Measurements from ENCODE around the gene ARHGEF4. TPM values are rescaled to one million over a fixed set of nuclear protein-coding genes. Genes with fewer than 3 reads are reported as not detected.

ARHGEF4 gene
- total and polyA plus RNA-seq, 2 donors (not counting 3 experiments of a cell fraction or from before 2014, with no cell fraction given), result not detected

DNA sequence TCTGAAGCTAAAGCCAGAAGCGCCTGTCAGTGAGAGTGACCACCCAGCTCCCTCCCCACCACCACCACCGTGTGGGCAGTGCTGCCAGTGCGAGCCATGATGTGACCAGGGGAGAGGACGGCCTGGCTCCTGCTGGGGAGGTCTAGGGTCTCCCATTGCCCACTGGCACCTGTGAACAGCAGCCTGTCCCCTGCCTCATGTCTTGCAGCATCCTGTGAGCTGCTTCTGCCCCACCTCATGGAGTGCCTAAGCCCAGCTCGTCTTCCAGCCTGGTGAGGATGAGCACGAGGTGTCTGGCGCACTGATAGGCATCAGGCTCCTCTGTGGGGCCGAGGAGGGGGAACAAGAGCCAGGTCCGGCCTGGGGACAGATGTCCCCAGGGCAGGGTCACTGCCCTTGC lies 195.2 kb downstream of the ARHGEF4 start:
- H3K4me3 ChIP-seq (replicated peaks in 1 of 3; ENCODE audit: insufficient read depth in 1 of 3, low read depth in 1 of 3, low read length in 3 of 3), result no peak overlapping the region
- no peak overlapping the region for H3K4me2 ChIP-seq (ENCODE audit: insufficient read depth, low read length)
- TF ChIP-seq MAX (IDR thresholded peaks at IDR 0.05; ENCODE audit: insufficient read depth, insufficient read length) (no peak), POLR2AphosphoS5 (IDR thresholded peaks at IDR 0.05; ENCODE audit: insufficient read depth, low read depth, low read length) (no peak), MYC (IDR thresholded peaks at IDR 0.05; ENCODE audit: low read depth, low read length) (no peak), EZH2 (IDR thresholded peaks at IDR 0.05; ENCODE audit: borderline replicate concordance, low read depth, low read length, severe bottlenecking) (no peak), FOS (IDR thresholded peaks at IDR 0.05; ENCODE audit: borderline replicate concordance, insufficient read depth, low read length) (no peak), GATA2 (IDR thresholded peaks at IDR 0.05; ENCODE audit: insufficient read depth, insufficient read length, low read depth, low read length) (no peak), JUN (IDR thresholded peaks at IDR 0.05; ENCODE audit: borderline replicate concordance, insufficient read depth, insufficient read length, low read depth) (no peak), POLR2A (IDR thresholded peaks at IDR 0.05; ENCODE audit: low read depth, low read length) (no peak)
- TF ChIP-seq, protein P1, sequence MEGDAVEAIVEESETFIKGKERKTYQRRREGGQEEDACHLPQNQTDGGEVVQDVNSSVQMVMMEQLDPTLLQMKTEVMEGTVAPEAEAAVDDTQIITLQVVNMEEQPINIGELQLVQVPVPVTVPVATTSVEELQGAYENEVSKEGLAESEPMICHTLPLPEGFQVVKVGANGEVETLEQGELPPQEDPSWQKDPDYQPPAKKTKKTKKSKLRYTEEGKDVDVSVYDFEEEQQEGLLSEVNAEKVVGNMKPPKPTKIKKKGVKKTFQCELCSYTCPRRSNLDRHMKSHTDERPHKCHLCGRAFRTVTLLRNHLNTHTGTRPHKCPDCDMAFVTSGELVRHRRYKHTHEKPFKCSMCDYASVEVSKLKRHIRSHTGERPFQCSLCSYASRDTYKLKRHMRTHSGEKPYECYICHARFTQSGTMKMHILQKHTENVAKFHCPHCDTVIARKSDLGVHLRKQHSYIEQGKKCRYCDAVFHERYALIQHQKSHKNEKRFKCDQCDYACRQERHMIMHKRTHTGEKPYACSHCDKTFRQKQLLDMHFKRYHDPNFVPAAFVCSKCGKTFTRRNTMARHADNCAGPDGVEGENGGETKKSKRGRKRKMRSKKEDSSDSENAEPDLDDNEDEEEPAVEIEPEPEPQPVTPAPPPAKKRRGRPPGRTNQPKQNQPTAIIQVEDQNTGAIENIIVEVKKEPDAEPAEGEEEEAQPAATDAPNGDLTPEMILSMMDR (IDR thresholded peaks at IDR 0.05; ENCODE audit: extremely low read depth in 1 of 2, insufficient read depth in 1 of 2, low read depth in 1 of 2, low read length in 2 of 2), result no peak
- dilution Hi-C loops (cut with MboI; ENCODE audit: extremely low pct_ligation_motif_present, low sequenced_read_pairs) (no loop called here), intact Hi-C loops (cut with micrococcal nuclease) (no loop called here)
- DNase-seq (ENCODE audit: low read depth, low spot score), result no peak
- no peaks in the 10 kb centered on the region for H3K4me1 ChIP-seq (ENCODE audit: control insufficient read depth, extremely low read depth, insufficient read depth, low read length)
- no peaks in the 10 kb centered on the region for H3K9me3 ChIP-seq (replicated peaks; ENCODE audit: control insufficient read depth, insufficient read depth, low read length)
- H4K20me1 ChIP-seq (replicated peaks; ENCODE audit: control insufficient read depth, extremely low read depth, insufficient read depth, low read length), result no peaks in the 10 kb centered on the region
- H3K79me2 ChIP-seq (ENCODE audit: control insufficient read depth, insufficient read depth, low read length), result no peaks in the 10 kb centered on the region
- H2AFZ ChIP-seq (ENCODE audit: low read depth, low read length), result no peak overlapping the region
- peaks cover 25 to 28% of the 10 kb centered on the region in 2 experiments for H3K27me3 ChIP-seq (ENCODE audit: control insufficient read depth in 2 of 2, insufficient read depth in 2 of 2, low read length in 2 of 2)
- H3K36me3 ChIP-seq (ENCODE audit: control insufficient read depth in 2 of 2, extremely low read depth in 1 of 2, insufficient read depth in 2 of 2, low read length in 2 of 2), result no peaks in the 10 kb centered on the region
- no peak overlapping the region for H3K9ac ChIP-seq (replicated peaks; ENCODE audit: extremely low read depth, insufficient read depth, low read length)
- ChIA-PET POLR2A (no interaction called here), CTCF (interaction anchor here (1.2 kb wide), 1 partner anchor 9 kb away, joined by 3 read pairs; no protein-coding TSS in a partner anchor)
- no peaks in the 10 kb centered on the region for H3K9me1 ChIP-seq (replicated peaks; ENCODE audit: control insufficient read depth, extremely low read depth, insufficient read depth, low read length)
- no TSS peak for BruUV-seq (replicated peaks)
- H3K27ac ChIP-seq (ENCODE audit: insufficient read depth, low read depth, low read length), result no peak overlapping the region
- no peak for FAIRE-seq

Measured in endothelial cell of umbilical vein (primary cell).